Right lobe of liver (tissue), 4 donors: ENCODE measurements around the gene PAPLN.

ENCODE experiments used
- POLR2A ChIP-seq: fragments of 450-650 bp; IDR thresholded peaks from one replicate; pipeline ENCODE4 v1.6.1; 2017; ENCODE audit warnings: antibody characterized with exemption, mild to moderate bottlenecking
- TF ChIP-seq, protein P1 (sequence below), 4 donors: fragments of 200-600 bp in 3 of 4; fragments of 450-650 bp in 1 of 4; IDR thresholded peaks; one replicate each; pipeline versions ENCODE4 v1.5.1 to v1.8.0; 2016 to 2022; ENCODE audit warnings: antibody characterized with exemption in 4 of 4, mild to moderate bottlenecking in 2 of 4
- donor health status: DM: no; HTN: no; CAD: no.
- donor health status: DM: no; HTN: no; CAD: no.
- donor health status: DM: no; HTN: yes; CAD: no.

DNA sequence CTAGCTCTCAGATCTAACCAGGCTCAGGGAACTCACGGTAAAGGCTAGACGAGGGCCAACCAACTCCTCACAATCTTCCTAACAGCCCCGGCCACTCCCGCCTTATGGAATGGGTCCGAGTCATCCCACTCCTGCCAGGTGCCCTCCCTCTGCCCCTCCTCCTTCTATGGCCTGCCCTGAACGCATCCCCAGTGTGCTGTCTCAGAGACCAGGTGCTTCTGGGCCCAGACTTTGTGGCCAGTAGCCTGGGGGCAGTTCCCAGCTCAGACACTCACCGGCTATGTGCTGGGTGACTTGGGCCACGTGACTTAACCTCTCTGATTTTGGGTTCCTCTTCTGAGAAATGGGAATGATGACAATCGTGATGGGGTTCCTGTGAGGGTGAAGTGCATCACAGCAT, 22.5 kb downstream of the PAPLN start:
- no peak for TF ChIP-seq POLR2A
- TF ChIP-seq, protein P1, sequence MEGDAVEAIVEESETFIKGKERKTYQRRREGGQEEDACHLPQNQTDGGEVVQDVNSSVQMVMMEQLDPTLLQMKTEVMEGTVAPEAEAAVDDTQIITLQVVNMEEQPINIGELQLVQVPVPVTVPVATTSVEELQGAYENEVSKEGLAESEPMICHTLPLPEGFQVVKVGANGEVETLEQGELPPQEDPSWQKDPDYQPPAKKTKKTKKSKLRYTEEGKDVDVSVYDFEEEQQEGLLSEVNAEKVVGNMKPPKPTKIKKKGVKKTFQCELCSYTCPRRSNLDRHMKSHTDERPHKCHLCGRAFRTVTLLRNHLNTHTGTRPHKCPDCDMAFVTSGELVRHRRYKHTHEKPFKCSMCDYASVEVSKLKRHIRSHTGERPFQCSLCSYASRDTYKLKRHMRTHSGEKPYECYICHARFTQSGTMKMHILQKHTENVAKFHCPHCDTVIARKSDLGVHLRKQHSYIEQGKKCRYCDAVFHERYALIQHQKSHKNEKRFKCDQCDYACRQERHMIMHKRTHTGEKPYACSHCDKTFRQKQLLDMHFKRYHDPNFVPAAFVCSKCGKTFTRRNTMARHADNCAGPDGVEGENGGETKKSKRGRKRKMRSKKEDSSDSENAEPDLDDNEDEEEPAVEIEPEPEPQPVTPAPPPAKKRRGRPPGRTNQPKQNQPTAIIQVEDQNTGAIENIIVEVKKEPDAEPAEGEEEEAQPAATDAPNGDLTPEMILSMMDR (IDR thresholded peaks at IDR 0.05), result no peak
